ENCODE results near the gene TSPAN5. TPM values are rescaled to one million over a fixed set of nuclear protein-coding genes. Genes with fewer than 3 reads are reported as not detected.

The TSPAN5 gene
- total RNA-seq, 1 donor from 2014 or later, result 21.8 TPM

- intact Hi-C loops (cut with micrococcal nuclease), result no loop called here
Observed at GRCh38 chr4:98623126-98623802, 35.1 kb downstream of the TSPAN5 start.

- intact Hi-C loops (cut with micrococcal nuclease), result no loop called here
Observed at GRCh38 chr4:98620087-98620784, 38.2 kb downstream of the TSPAN5 start.

DNA sequence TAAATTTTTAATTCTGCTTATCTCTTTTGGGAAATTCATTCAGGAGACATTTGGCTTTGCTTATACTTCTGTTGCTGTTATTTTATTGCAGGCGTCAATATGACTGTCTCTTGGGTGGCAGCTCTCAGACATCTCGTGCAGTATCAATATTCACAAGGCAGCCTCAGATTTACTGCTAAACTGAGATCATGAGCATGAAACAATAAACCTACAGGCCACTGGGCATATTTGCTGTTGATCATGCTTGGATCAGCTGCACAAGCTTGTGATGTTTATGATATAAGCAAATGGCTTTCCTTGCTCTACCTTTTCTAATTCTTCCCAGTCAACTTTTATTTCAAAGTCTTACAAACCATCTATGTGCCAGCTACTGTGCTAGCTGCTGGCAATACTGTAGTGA, 39.2 kb downstream of the TSPAN5 start:
- intact Hi-C loops (cut with micrococcal nuclease), result no loop called here

DNA sequence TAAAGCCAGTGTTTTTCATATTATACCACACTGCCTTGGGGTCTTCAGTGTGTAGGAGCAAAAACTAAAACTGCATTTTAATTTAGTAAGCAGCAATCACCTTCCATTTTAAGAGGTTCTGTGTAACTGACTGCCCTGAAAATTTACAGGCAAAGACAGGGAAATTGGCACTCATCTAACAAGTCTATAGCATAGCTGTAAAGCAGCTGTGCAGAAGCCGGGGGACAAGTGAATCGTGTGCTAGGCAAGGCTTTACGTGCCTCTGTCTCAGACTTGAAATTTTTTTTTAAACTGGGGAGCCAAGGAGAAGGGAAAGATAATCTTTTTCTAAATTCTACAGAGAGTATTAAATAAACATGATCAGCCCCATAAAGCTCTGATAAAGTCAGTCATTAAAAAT, 39.7 kb downstream of the TSPAN5 start:
- intact Hi-C loops (cut with micrococcal nuclease), result no loop called here

DNA sequence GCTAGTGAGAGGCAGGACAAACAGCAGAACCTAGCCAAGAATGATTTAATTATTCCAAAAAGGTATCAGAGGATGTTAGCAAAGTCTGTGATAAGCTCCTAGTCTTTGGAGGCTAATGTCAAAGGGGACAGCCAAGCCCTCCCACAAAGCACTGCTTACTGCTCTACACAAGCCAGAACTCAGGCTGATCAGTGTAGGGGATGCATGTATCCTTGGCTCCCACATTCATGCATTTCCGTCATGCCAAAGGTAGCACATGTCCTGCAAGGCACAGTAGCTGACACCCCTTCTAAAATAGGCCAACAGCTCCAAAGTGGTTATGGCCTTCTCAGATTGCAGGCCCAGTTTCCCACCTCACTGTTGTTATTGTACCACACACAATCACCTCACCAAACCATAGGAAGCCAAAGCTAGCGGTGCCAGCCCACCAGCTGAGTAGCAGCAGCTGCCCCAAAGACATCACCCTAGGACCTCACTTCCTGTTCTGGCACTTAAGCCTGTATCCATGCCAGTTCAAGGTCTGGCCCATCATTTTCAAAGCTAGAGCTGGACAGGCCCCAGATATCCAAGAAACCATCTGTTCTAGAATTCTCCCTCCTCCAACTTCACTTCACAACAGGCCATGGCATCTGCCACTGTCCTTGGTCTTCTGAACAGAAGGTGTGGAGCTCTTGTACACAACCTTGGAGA, 40.9 kb downstream of the TSPAN5 start:
- intact Hi-C loops (cut with micrococcal nuclease), result no loop called here

GRCh38 chr4:98615991-98616390, 42.4 kb downstream of the TSPAN5 start:
- intact Hi-C loops (cut with micrococcal nuclease), result no loop called here

DNA sequence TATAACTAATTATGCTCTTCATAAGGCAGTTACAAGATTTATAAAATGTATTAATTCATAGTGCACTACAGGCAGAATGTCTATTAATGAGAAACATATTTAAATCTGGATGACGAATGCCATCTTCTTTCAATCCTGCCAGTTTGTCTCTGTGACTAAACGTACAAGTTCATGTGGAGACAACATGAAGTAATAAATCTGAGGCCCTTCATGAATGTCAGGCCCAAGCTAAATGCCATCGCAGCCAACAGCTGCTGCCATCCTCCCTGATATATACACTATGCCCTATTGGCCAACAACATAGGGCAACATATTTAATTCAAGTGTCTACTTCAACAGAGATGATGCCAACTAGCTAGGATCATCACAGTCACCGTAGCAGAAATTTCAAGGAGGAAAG, 43.7 kb downstream of the TSPAN5 start:
- intact Hi-C loops (cut with micrococcal nuclease), result no loop called here

DNA sequence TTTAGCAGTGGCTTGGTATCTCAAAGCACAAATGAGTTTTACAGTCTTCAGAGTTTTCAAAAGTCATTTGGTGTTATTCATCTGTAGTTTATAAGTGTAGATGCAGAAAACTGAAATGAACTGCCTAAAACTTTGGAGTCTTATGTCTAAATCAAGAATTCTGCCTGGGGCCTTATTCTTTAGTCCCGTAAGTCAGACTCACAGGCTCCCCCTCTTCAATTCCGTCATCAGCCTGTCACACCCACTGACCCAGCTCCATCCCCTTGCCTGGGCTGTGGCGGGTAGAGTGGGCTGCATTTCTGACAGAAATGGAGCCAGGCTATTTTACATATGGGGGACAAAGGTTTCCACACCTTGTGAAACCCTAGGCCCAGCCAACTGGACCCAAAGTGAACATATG, 44.3 kb downstream of the TSPAN5 start:
- intact Hi-C loops (cut with micrococcal nuclease), result no loop called here

DNA sequence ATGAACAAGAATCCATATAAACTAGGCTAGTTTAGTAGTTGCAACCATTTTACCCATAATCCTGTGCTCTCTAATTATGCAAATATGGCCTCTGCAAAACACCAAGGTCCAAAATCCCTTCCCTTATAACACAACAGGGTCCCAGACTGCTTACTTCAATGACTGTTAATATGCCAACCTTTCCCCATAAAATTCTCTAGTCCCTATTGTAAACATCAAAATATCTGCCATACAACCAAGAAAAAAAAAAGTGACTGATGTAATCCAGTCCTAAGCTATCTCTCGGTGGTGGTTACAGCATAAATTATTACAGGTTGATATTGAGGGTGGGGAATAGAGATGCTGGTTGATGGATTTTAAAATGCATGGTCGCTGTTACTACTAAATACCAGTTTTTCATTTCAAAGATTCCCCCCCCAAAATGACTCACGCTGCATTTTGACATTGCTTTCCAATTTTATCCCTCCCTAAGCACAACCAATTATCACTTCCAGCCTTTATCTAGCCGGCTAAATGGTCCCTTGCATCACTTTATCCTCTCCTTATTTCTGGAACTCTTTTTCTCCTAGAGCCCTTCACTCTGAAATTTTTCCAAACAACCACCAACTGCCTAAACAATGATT, 44.8 kb downstream of the TSPAN5 start:
- intact Hi-C loops (cut with micrococcal nuclease), result no loop called here

DNA sequence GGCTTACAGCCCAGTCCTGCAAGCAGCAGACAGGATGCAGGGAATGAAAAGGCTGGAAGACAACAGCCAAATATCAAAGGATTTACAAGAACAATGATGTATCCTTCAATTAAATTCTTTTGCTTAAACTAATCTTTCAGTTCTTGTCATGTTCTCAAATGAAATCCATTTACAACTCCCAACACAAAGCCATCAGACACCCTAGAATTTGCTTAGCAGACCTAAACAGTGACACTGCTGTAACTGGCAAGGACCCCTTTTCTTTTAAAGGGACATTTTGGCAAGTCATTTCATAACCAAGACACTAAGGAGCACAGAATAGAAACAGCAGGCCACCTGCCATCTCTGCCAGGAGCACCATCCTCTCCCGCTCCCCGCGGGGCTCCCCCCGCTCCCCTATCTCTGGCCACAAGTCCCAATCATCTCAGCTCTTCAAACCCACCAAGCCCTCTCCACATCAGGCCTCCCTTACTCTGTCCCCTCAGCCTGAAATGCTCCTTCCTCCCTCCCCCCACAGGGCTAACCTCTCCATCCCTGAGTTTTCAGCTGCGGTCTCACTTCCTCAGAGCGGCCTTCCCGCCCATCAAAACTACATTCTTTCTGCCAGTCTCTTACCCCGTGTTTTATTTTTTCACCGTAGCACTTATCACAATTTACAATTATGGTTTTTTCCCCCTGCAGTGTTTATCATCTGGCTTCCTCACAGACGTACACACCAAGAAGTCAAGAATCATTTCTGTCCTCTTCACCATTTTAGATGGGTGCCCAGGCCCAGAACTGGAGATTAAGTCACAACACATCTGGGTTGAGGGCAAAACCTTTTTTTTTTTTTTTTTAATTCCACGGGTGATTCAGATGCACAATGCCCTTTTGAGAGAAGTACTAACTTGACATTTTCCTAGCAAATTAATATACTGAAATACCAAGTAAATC, 45.8 kb downstream of the TSPAN5 start:
- intact Hi-C loops (cut with micrococcal nuclease), result no loop called here

DNA sequence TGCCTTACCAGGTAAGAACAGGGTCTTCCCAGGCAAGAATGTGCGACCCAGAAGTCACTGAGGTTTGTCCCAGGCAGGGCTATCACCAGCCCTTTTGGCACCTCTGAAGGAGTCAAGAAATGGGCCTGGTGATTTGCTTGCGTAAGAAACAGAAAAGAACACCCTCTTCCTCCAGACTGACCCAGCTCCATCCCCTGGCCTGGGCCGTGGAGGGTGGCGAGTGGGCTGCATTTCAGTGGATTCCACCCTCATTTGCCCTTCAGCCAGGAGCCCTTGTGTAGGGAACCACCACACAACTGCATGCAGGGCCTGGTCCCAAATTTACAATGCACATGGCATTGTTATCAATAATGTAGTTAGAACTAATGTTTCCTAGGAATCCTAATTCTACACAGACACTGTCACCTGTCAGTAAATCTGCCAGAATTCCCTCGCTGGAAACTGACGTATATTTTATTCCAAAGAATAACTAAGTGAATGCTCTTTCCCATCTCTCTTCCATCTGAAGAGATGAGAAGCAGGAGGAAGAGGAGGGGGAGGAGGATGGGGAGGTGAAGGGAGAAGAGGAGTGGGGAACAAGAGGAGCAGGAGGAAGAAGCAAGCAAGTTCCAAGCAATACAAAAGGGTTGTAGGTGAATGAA, 46.6 kb downstream of the TSPAN5 start:
- intact Hi-C loops (cut with micrococcal nuclease), result no loop called here

DNA sequence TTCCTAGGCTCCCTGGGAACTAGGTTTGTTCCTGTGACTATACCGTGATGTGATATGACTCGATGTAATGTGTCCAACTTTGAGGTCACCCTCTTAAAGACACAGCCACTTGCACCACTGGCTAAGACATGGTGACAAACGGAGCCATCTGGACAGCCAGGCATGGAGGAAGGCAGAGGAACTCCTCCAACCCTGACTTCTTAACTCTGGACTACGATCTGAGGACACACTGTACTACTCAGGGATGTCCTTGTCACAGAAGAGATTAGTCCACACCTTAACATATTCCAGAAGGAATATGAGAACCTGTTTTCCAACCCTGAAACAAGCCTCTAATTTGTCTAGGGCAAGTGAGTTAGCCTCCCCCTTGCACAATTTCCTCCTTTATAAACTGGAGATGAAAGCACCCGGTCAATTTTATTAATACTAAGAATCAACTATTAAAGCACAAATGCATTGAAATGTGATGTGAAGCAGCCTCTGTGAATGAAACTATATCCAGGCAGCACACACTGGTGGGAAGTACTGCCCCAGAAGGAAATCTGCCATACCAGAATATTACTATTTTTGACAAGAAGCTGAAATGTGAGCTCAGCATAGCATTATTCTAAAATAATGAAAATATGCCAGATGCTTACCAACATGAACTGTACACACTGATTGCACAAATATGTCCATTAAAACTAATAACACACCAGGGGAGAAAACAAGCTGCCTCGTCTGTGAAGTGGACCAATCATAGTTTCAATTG, 47.3 kb downstream of the TSPAN5 start:
- intact Hi-C loops (cut with micrococcal nuclease), result no loop called here

DNA sequence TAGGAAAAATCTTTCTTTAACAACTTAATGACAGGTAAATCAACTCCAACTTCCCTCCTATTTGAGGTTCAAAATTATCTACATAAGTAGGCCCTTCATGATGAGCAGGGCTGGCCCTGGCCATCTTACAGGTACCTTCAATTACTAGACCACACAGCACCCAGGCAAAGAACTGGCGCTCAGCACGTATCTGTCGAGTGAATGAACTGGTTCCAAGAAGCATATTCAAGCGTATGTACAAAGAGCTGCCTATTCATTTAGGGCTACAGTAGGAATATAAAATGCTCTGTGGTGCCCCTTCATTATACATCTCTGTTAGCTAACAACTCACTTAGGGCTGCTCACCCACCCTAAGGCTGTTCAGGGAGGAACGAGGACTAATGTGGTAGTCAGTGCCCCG, 48.0 kb downstream of the TSPAN5 start:
- intact Hi-C loops (cut with micrococcal nuclease), result no loop called here

DNA sequence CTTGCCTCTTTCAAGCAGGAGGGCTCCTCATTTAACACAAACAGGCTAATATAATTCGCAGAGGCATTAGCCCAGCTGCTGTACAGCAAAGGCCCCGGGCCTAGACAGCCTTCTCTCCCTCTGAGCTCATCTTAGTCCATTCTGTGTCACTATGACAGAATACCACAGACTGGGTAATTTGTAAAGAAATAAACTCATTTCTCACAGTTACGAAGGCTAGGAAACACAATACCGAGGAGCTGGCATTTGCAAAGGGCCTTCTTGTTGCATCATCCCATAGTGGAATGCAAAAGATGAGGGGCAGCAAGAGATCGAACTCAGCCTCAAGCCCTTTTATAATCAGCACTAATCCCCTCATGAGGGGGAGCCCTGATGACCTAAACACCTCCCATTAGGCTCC, 48.5 kb downstream of the TSPAN5 start:
- intact Hi-C loops (cut with micrococcal nuclease), result loop anchor here (10.0 kb wide), 1 partner anchor 125 kb away; no protein-coding TSS in a partner anchor

DNA sequence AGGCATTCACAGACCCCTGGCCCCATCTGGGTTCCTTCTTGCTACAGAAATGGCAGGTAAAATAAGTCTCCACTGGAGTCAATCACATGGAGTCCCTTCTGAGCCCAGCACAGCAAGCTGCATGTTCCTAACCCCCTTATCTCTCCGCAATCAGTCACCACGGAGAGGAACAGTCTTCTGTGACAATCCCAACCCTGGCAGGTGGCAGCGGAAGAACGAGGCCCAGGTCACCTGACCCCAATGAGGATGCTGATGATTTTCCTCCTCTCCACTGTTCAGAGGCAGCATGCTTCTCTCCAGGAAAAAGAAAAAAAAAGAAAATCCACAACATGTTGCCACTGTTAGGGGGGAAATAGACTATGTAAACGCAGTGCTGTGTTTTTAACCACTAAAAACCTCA, 50.1 kb downstream of the TSPAN5 start:
- intact Hi-C loops (cut with micrococcal nuclease), result loop anchor here (10.0 kb wide), 1 partner anchor 124 kb away; no protein-coding TSS in a partner anchor

- intact Hi-C loops (cut with micrococcal nuclease), result loop anchor here (10.0 kb wide), 1 partner anchor 122 kb away; no protein-coding TSS in a partner anchor
Observed at GRCh38 chr4:98606894-98607293, 51.5 kb downstream of the TSPAN5 start.

GRCh38 chr4:98605216-98605615, 53.2 kb downstream of the TSPAN5 start:
- intact Hi-C loops (cut with micrococcal nuclease), result loop anchor here (10.0 kb wide), 1 partner anchor 120 kb away; no protein-coding TSS in a partner anchor

DNA sequence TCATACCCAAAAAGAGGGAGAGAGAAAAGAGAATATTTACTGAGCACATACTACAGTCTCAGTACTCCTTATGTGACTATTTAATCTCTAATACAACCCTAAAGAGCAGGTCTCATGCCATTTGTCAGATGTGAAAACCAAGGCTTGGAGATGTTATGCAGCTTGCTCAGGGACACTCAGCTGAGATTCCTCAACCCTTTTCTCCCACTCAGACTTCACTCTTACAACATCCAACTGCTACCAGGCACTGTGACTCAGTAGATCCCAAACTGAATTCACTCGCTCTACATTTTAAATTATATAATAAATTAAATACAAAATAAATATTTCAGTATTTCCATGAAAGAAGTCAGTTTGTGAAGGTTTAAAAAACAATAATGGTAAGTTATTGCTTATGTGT, 53.7 kb downstream of the TSPAN5 start:
- intact Hi-C loops (cut with micrococcal nuclease), result loop anchor here (5.0 to 10.0 kb wide), 5 partner anchors 33 to 393 kb away; partner anchors contain the start of genes EIF4E and METAP1
